Measurements from ENCODE around the gene NDUFAF5.

The NDUFAF5 gene

GRCh38 chr20:13831476-13831875 is 46.6 kb downstream of the NDUFAF5 start:
- Histone ChIP-seq H3K27ac (ENCODE audit: low read depth, low read length) (no peak overlapping the region), H3K36me3 (ENCODE audit: insufficient read depth, low read length) (no peaks in the 10 kb centered on the region), H3K4me3 (ENCODE audit: low read depth in 1 of 2, low read length in 2 of 2) (no peak overlapping the region), H3K9ac (ENCODE audit: low read length) (no peak overlapping the region), H3K9me3 (ENCODE audit: low read length) (no peaks in the 10 kb centered on the region), H3K27me3 (ENCODE audit: control insufficient read depth in 1 of 2, insufficient read depth in 2 of 2, low read length in 2 of 2) (no peaks in the 10 kb centered on the region), H3K4me1 (ENCODE audit: insufficient read depth, low read length) (no peaks in the 10 kb centered on the region)

GRCh38 chr20:13838664-13839063 is 53.8 kb downstream of the NDUFAF5 start:
- Histone ChIP-seq H3K9ac (ENCODE audit: low read length) (no peak overlapping the region), H3K27me3 (ENCODE audit: control insufficient read depth in 1 of 2, insufficient read depth in 2 of 2, low read length in 2 of 2) (no peaks in the 10 kb centered on the region), H3K27ac (ENCODE audit: low read depth, low read length) (peak overlapping the region; percentile 24), H3K36me3 (ENCODE audit: insufficient read depth, low read length) (no peaks in the 10 kb centered on the region), H3K9me3 (ENCODE audit: low read length) (no peaks in the 10 kb centered on the region), H3K4me1 (ENCODE audit: insufficient read depth, low read length) (peaks cover 29% of the 10 kb centered on the region), H3K4me3 (ENCODE audit: low read depth in 1 of 2, low read length in 2 of 2) (no peak overlapping the region)

- no peak overlapping the region for H3K27ac ChIP-seq (ENCODE audit: low read depth, low read length)
- peaks cover 38% of the 10 kb centered on the region for H3K4me1 ChIP-seq (ENCODE audit: insufficient read depth, low read length)
- no peak overlapping the region for H3K4me3 ChIP-seq (ENCODE audit: low read depth in 1 of 2, low read length in 2 of 2)
- H3K9me3 ChIP-seq (ENCODE audit: low read length), result no peaks in the 10 kb centered on the region
- no peaks in the 10 kb centered on the region for H3K36me3 ChIP-seq (ENCODE audit: insufficient read depth, low read length)
- no peak overlapping the region for H3K9ac ChIP-seq (ENCODE audit: low read length)
- no peaks in the 10 kb centered on the region for H3K27me3 ChIP-seq (ENCODE audit: control insufficient read depth in 1 of 2, insufficient read depth in 2 of 2, low read length in 2 of 2)
Measured at GRCh38 chr20:13839421-13840092, 54.7 kb downstream of the NDUFAF5 start.

DNA sequence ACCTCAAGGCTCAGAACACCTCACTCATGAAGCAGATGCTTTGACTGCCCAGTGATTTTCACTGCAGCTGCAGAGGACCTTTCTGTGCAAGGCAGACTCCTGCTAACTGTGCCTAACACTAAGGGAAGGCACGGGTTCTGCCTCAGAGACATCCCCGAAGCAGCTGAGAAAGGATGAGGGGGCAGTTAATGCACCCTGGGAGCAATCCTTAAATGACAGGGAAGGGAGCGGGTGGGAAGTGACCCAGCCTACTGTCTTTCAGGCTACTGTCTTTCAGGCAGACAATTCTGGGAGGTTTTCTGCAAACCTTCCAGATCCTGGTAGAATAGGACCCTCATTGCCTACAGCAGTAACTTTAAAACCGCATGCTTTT is 55.3 kb downstream of the NDUFAF5 start:
- H3K27me3 ChIP-seq (ENCODE audit: control insufficient read depth in 1 of 2, insufficient read depth in 2 of 2, low read length in 2 of 2), result no peaks in the 10 kb centered on the region
- peaks cover 43% of the 10 kb centered on the region for H3K4me1 ChIP-seq (ENCODE audit: insufficient read depth, low read length)

GRCh38 chr20:13841206-13841605 is 56.4 kb downstream of the NDUFAF5 start:
- Histone ChIP-seq H3K4me1 (ENCODE audit: insufficient read depth, low read length) (peaks cover 44% of the 10 kb centered on the region), H3K36me3 (ENCODE audit: insufficient read depth, low read length) (no peaks in the 10 kb centered on the region), H3K9me3 (ENCODE audit: low read length) (no peaks in the 10 kb centered on the region), H3K9ac (ENCODE audit: low read length) (no peak overlapping the region), H3K4me3 (ENCODE audit: low read depth in 1 of 2, low read length in 2 of 2) (no peak overlapping the region), H3K27ac (ENCODE audit: low read depth, low read length) (no peak overlapping the region), H3K27me3 (ENCODE audit: control insufficient read depth in 1 of 2, insufficient read depth in 2 of 2, low read length in 2 of 2) (no peaks in the 10 kb centered on the region)

More for the DNA sequence above, 55.3 kb downstream of the NDUFAF5 start:
- no peak overlapping the region for H3K9ac ChIP-seq (ENCODE audit: low read length)
- H3K36me3 ChIP-seq (ENCODE audit: insufficient read depth, low read length), result no peaks in the 10 kb centered on the region
- H3K27ac ChIP-seq (ENCODE audit: low read depth, low read length), result no peak overlapping the region
- no peak overlapping the region for H3K4me3 ChIP-seq (ENCODE audit: low read depth in 1 of 2, low read length in 2 of 2)
- H3K9me3 ChIP-seq (ENCODE audit: low read length), result no peaks in the 10 kb centered on the region

DNA sequence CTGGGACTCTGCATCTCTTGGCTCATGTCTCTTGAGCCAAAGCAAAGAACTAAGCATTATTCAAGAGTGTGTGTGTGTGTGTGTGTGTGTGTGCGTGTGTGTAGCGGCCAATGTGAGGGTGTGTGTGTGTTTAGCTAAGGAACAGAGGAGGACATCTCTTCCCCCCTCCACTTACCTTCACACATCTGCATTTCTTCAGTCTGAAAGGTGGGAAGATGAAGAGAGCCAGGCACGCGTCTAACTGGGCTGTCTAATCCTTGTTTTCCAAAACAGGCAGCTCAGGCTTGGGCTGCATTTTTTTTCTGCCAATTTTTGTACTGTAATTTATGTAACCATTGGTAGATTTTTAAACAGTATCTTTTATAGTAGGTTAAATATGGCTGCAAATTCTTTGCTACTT is 59.5 kb downstream of the NDUFAF5 start:
- H3K9ac ChIP-seq (ENCODE audit: low read length), result no peak overlapping the region
- H3K36me3 ChIP-seq (ENCODE audit: insufficient read depth, low read length), result no peaks in the 10 kb centered on the region
- H3K9me3 ChIP-seq (ENCODE audit: low read length), result no peaks in the 10 kb centered on the region
- no peaks in the 10 kb centered on the region for H3K27me3 ChIP-seq (ENCODE audit: control insufficient read depth in 1 of 2, insufficient read depth in 2 of 2, low read length in 2 of 2)
- H3K4me1 ChIP-seq (ENCODE audit: insufficient read depth, low read length), result peaks cover 29% of the 10 kb centered on the region
- peak overlapping the region; percentile 43 for H3K27ac ChIP-seq (ENCODE audit: low read depth, low read length)
- no peak overlapping the region for H3K4me3 ChIP-seq (ENCODE audit: low read depth in 1 of 2, low read length in 2 of 2)

GRCh38 chr20:13851279-13851678 is 66.5 kb downstream of the NDUFAF5 start:
- no peaks in the 10 kb centered on the region for H3K36me3 ChIP-seq (ENCODE audit: insufficient read depth, low read length)
- H3K9me3 ChIP-seq (ENCODE audit: low read length), result no peaks in the 10 kb centered on the region
- H3K4me1 ChIP-seq (ENCODE audit: insufficient read depth, low read length), result peaks cover 19% of the 10 kb centered on the region
- H3K9ac ChIP-seq (ENCODE audit: low read length), result no peak overlapping the region
- no peak overlapping the region for H3K27ac ChIP-seq (ENCODE audit: low read depth, low read length)
- H3K4me3 ChIP-seq (ENCODE audit: low read depth in 1 of 2, low read length in 2 of 2), result no peak overlapping the region
- no peaks in the 10 kb centered on the region for H3K27me3 ChIP-seq (ENCODE audit: control insufficient read depth in 1 of 2, insufficient read depth in 2 of 2, low read length in 2 of 2)

- no peaks in the 10 kb centered on the region for H3K27me3 ChIP-seq (ENCODE audit: control insufficient read depth in 1 of 2, insufficient read depth in 2 of 2, low read length in 2 of 2)
- H3K36me3 ChIP-seq (ENCODE audit: insufficient read depth, low read length), result no peaks in the 10 kb centered on the region
- H3K4me1 ChIP-seq (ENCODE audit: insufficient read depth, low read length), result peaks cover 19% of the 10 kb centered on the region
- no peak overlapping the region for H3K9ac ChIP-seq (ENCODE audit: low read length)
- H3K9me3 ChIP-seq (ENCODE audit: low read length), result no peaks in the 10 kb centered on the region
- H3K27ac ChIP-seq (ENCODE audit: low read depth, low read length), result no peak overlapping the region
- no peak overlapping the region for H3K4me3 ChIP-seq (ENCODE audit: low read depth in 1 of 2, low read length in 2 of 2)
Measured at GRCh38 chr20:13852306-13852705, 67.5 kb downstream of the NDUFAF5 start.

DNA sequence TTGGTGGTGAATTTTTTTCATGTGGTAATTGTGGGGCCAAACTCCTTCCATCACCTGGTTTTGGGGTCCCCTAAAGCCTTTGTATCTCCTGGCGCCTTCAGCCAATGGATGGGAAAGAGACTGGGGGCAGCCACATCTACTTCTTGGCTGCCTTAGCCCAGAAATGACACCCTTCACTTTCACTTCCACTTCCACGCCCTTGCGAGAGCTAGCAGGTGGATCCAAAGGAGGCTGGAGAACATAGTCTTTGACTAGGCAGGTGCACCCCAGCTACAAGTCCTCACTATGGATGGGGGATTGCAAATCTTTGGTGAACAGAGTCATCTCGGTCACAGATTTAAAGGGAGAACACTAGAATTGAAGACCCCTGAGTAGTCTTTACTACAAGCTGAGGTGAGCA is 70.8 kb downstream of the NDUFAF5 start:
- Histone ChIP-seq H3K36me3 (ENCODE audit: insufficient read depth, low read length) (no peaks in the 10 kb centered on the region), H3K27me3 (ENCODE audit: control insufficient read depth in 1 of 2, insufficient read depth in 2 of 2, low read length in 2 of 2) (no peaks in the 10 kb centered on the region), H3K9ac (ENCODE audit: low read length) (no peak overlapping the region), H3K4me3 (ENCODE audit: low read depth in 1 of 2, low read length in 2 of 2) (no peak overlapping the region), H3K27ac (ENCODE audit: low read depth, low read length) (no peak overlapping the region), H3K4me1 (ENCODE audit: insufficient read depth, low read length) (peaks cover 25% of the 10 kb centered on the region), H3K9me3 (ENCODE audit: low read length) (no peaks in the 10 kb centered on the region)

- no peaks in the 10 kb centered on the region for H3K36me3 ChIP-seq (ENCODE audit: insufficient read depth, low read length)
Measured at GRCh38 chr20:13856354-13856753, 71.5 kb downstream of the NDUFAF5 start.

DNA sequence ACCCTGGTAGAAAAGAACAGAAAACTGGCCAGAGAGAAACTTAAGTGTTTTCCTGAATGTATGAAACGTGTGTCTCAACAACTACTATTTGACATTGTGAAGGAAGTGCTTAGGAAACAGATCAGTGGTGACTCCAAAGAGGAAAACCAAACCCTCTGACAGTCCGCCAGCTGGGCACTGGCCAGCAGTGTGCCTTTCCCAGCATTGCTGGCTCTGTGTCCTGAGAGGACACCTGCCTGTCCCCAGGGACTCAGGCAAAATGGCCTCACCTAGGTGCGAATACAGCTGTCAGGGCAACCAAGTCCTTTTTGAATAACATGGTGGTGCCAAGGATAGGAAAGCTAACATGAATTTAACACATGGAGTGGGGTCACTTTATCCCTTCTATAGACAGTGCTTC is 72.5 kb downstream of the NDUFAF5 start:
- Histone ChIP-seq H3K27ac (ENCODE audit: low read depth, low read length) (no peak overlapping the region), H3K9ac (ENCODE audit: low read length) (no peak overlapping the region), H3K27me3 (ENCODE audit: control insufficient read depth in 1 of 2, insufficient read depth in 2 of 2, low read length in 2 of 2) (no peaks in the 10 kb centered on the region), H3K36me3 (ENCODE audit: insufficient read depth, low read length) (no peaks in the 10 kb centered on the region), H3K4me3 (ENCODE audit: low read depth in 1 of 2, low read length in 2 of 2) (no peak overlapping the region), H3K4me1 (ENCODE audit: insufficient read depth, low read length) (peaks cover 9% of the 10 kb centered on the region), H3K9me3 (ENCODE audit: low read length) (no peaks in the 10 kb centered on the region)

More at GRCh38 chr20:13856354-13856753, 71.5 kb downstream of the NDUFAF5 start:
- Histone ChIP-seq H3K9ac (ENCODE audit: low read length) (no peak overlapping the region), H3K9me3 (ENCODE audit: low read length) (no peaks in the 10 kb centered on the region), H3K4me1 (ENCODE audit: insufficient read depth, low read length) (peaks cover 18% of the 10 kb centered on the region), H3K27me3 (ENCODE audit: control insufficient read depth in 1 of 2, insufficient read depth in 2 of 2, low read length in 2 of 2) (no peaks in the 10 kb centered on the region), H3K27ac (ENCODE audit: low read depth, low read length) (no peak overlapping the region), H3K4me3 (ENCODE audit: low read depth in 1 of 2, low read length in 2 of 2) (no peak overlapping the region)

- Histone ChIP-seq H3K36me3 (ENCODE audit: insufficient read depth, low read length) (no peaks in the 10 kb centered on the region), H3K4me3 (ENCODE audit: low read depth in 1 of 2, low read length in 2 of 2) (no peak overlapping the region), H3K9me3 (ENCODE audit: low read length) (no peaks in the 10 kb centered on the region), H3K4me1 (ENCODE audit: insufficient read depth, low read length) (peaks cover 6% of the 10 kb centered on the region), H3K27ac (ENCODE audit: low read depth, low read length) (no peak overlapping the region), H3K27me3 (ENCODE audit: control insufficient read depth in 1 of 2, insufficient read depth in 2 of 2, low read length in 2 of 2) (no peaks in the 10 kb centered on the region), H3K9ac (ENCODE audit: low read length) (no peak overlapping the region)
Measured at GRCh38 chr20:13857961-13858360, 73.1 kb downstream of the NDUFAF5 start.
